HG02623 (cell line): Measurements from ENCODE around the gene CGRRF1.

ENCODE experiments used
- ATAC-seq: cut with Tn5 transposase; IDR thresholded peaks from one replicate; pipeline ENCODE4 v1.9.1; 2021; ENCODE audit warnings: moderate library complexity; ENCODE audit not compliant: unreplicated experiment

Gene CGRRF1

DNA sequence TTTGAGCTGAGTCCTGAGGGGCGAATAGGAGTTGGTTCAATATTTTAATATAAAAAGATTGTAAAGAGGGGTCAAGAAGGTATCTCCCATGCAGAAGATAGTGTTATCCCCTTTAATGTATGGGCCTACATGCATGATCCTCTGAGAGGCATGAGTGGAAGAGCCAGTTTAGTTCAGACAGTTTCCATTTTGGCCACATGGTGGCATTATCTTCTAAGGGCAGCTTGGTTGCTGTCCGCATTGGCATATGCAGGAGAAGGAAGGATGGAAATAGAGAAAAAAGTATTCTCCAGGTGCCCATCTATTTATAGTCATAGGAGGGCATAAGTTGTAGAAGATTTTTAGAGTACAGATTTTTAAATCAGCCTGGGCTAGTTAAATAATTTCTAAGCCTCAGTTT, 62.6 kb downstream of the CGRRF1 start:
- ATAC-seq: no peak

- ATAC-seq: no peak
Observed at GRCh38 chr14:54574528-54574927, 64.8 kb downstream of the CGRRF1 start.

DNA sequence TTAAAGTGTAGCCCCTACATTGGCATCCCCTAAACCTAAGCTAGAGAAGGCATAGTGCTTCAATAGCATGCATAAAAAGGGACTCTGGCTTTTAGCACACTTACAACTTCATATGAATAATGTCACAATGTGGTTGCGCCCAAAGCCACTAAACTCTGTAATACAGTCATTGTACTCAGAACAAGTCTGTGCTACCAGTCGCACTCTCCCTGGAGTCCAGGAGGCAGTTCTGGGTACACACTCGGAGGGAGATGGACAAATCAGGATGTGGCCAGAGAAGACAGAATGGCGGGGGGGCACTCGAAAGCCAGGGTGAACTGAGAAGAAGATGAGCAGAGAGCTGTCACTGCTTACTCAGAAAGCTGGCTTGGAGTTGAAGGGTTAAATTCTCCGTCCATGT, 67.8 kb downstream of the CGRRF1 start:
- ATAC-seq: no peak

GRCh38 chr14:54577977-54578376, 68.3 kb downstream of the CGRRF1 start:
- ATAC-seq: no peak

DNA sequence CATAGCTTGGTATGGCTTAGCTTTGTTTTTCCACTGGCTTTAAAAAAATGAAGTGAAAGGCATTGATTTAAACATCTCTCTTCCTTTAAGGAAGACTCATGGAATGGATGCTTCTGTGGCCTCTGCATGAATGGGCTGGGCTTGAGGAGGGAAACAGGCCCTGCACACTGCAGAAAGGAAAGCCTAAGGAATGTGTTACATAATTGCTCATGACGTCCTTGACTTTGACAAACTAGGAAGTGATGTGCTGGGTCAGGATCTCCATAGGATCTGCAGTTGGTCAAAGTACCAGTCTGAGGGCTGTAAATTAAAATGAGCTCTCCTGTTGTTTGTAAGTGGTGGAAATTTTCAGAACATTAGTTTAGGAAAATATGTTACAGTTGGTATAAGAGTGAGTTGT, 69.9 kb downstream of the CGRRF1 start:
- no peak for ATAC-seq

DNA sequence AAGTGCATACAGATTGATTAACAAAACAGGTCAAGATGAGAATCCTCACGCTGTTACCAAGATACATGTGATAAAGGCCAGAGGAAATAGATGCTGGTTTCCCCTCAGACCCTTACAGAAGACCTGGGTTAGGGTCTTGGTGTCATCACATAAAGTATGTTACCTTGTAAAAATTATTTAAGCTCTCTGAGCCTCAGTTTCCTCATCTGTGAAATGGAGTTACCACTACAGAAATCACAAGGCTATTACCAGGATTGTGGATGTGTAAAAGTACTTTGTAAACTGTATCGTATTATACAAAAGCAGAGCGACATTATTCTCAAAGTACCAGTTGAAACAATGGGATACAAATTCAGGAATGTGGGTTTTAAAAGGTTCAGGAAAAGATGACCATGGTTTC, 71.2 kb downstream of the CGRRF1 start:
- ATAC-seq: no peak

GRCh38 chr14:54582334-54582733, 72.6 kb downstream of the CGRRF1 start:
- ATAC-seq: no peak

DNA sequence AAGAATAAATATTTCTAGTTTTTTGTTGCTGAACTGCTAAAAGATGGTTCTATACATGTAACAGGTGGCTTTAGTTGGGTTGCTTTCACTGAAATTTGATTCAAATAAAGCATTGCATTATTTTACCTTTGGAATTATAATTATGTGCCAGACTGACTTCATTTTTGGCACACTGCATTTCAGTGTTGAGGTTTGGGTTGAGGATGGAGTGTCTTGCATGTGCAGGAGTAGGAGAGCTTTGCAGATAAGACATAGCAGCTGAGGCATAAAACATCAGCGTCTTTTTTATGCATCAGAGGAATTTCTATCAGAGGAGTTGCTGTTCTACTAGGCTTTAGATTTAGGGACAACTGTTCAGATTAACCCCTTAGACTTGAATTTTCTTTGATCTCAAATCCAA, 74.4 kb downstream of the CGRRF1 start:
- ATAC-seq: no peak

DNA sequence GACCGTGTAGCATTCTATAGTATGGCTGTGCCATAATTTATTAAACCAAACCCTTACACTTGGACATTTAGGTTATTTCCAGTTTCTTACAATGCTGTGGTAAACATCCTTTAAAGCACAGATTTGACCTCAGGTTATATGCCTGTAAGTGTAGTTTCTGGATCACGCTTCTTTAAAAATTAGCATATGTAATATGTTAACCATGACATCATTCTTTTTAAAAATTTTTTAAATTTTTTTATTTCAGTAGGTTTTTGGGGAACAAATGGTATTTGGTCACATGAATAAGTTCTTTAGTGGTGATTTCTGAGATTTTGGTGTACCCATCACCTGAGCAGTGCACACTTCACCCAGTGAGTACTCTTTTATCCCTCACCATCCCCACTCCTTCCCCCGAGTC, 75.5 kb downstream of the CGRRF1 start:
- no peak for ATAC-seq
